OCI-LY1 (cell line): ENCODE results near the gene ESPL1.

Experiments used
- CTCF ChIP-seq: fragments of 200-600 bp; sonication (generic), shearing (Covaris generic); IDR thresholded peaks from 2 replicates; pipeline ENCODE4 v1.5.1; 2017; ENCODE audit warnings: mild to moderate bottlenecking, antibody characterized with exemption, low read length, moderate library complexity, mixed read lengths
- EZH2 ChIP-seq: fragments of 200-600 bp; sonication (generic), shearing (Covaris generic); IDR thresholded peaks from 2 replicates; pipeline ENCODE4 v1.8.0; 2017; ENCODE audit warnings: borderline replicate concordance, mixed run types, mild to moderate bottlenecking, antibody characterized with exemption, low read length, moderate library complexity, mixed read lengths

- TF ChIP-seq CTCF (no peak), EZH2 (no peak)
Measured at GRCh38 chr12:53232646-53233461, 35.2 kb upstream of the ESPL1 start.
